Choroid plexus epithelial cell (primary cell): ENCODE data around the gene RYR2.

Source experiments
- DNase-seq: peaks from one replicate; pipeline ENCODE4 v3.0.0-alpha.2; 2010; ENCODE audit warnings: low read depth
- H3K4me3 ChIP-seq: 2 replicates; pipeline ENCODE4 v1.5.1; 2011; ENCODE audit warnings: low read depth, mild to moderate bottlenecking, control low read depth, low read length, moderate library complexity
- TF ChIP-seq, protein P1 (sequence below): conservative IDR thresholded peaks from 2 replicates; pipeline ENCODE4 v1.5.1; 2011; ENCODE audit warnings: low read depth, mild to moderate bottlenecking, control low read depth, inconsistent platforms, low read length, moderate library complexity

RYR2 gene

GRCh38 chr1:237012788-237013383, 29.1 kb upstream of the RYR2 start:
- no peak overlapping the region for H3K4me3 ChIP-seq
- DNase-seq, result peak; percentile 100
- TF ChIP-seq, protein P1, sequence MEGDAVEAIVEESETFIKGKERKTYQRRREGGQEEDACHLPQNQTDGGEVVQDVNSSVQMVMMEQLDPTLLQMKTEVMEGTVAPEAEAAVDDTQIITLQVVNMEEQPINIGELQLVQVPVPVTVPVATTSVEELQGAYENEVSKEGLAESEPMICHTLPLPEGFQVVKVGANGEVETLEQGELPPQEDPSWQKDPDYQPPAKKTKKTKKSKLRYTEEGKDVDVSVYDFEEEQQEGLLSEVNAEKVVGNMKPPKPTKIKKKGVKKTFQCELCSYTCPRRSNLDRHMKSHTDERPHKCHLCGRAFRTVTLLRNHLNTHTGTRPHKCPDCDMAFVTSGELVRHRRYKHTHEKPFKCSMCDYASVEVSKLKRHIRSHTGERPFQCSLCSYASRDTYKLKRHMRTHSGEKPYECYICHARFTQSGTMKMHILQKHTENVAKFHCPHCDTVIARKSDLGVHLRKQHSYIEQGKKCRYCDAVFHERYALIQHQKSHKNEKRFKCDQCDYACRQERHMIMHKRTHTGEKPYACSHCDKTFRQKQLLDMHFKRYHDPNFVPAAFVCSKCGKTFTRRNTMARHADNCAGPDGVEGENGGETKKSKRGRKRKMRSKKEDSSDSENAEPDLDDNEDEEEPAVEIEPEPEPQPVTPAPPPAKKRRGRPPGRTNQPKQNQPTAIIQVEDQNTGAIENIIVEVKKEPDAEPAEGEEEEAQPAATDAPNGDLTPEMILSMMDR, result no peak

DNA sequence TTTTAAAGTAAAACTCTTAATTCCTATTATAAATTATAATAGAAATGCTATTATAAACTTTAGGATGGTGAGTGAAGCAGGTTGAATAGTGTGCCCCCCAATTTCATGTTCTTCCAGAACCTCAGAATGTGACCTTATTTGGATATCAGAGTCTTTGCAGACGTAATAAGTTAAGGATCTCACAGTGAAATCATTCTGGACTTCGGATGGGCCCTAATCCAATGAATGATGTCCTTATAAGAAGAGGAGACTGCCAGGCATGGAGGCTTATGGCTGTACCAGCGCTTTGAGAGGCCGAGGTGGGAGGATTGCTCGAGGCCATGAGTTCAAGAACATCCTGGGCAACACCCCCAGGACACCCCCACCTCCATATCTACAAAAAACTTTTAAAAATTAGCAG, 28.4 kb upstream of the RYR2 start:
- TF ChIP-seq, protein P1, result no peak
- H3K4me3 ChIP-seq, result no peak overlapping the region
- DNase-seq, result peak; percentile 63

GRCh38 chr1:237016626-237017025, 25.4 kb upstream of the RYR2 start:
- DNase-seq, result no peak
- H3K4me3 ChIP-seq, result no peak overlapping the region
- TF ChIP-seq, protein P1, result no peak

DNA sequence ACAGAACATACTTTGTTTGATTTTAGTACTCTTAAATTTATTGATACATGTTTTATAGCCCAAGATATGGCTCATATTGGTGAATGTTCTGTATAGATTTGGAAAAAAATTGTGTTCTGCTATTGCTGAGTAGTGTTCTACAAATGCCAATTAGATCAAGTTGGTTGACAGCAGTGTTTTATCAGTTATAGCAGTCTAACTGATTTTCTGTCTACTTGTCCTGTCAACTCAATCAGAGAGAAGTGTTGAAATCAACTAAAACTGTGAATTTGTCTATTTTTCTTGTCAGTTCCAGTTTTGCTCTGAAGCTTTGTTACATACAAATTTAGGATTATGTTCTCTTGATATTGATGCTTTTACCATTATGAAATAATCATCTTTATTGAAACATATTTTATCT, 23.1 kb upstream of the RYR2 start:
- TF ChIP-seq, protein P1, result no peak
- DNase-seq, result no peak
- no peak overlapping the region for H3K4me3 ChIP-seq

DNA sequence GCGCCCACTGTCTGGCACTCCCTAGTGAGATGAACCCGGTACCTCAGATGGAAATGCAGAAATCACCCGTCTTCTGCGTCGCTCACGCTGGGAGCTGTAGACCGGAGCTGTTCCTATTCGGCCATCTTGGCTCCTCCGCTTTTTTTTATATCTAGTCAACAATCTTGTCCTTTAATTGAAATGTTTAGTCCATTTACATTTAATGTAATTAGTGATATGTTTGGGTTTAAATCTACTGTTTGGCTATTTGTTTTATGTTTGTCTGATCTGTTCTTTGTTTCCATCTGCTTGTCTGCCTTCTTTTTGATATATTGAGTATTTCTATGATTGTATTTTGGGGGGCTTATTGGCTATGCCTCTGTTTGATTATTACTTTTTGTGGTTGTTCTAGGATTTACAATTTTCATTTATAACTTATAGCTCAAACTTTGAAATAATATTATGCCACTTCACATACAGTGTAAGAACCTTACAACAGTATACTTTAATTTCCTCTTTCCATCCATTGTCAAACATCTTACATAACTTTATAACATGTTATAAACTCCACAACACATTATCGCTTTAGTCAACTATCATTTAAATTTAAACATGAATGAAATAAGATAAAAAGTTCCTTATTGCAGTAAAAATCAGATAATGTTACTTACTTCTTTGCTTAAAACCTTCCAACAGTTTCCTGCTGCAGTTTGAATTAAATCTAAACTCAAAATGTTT, 16.5 kb upstream of the RYR2 start:
- H3K4me3 ChIP-seq, result no peak overlapping the region
- no peak for DNase-seq
- TF ChIP-seq, protein P1, result no peak

GRCh38 chr1:237029240-237029639, 12.7 kb upstream of the RYR2 start:
- DNase-seq, result no peak
- TF ChIP-seq, protein P1, result no peak
- no peak overlapping the region for H3K4me3 ChIP-seq
